GM12801 (cell line): ENCODE measurements around the gene ATXN2.

ENCODE experiments used
- CTCF ChIP-seq: IDR thresholded peaks from one replicate; pipeline ENCODE4 v1.5.1; 2011; ENCODE audit warnings: control low read depth; ENCODE audit not compliant: insufficient read length; ENCODE audit errors: extremely low read depth

ATXN2 gene

DNA sequence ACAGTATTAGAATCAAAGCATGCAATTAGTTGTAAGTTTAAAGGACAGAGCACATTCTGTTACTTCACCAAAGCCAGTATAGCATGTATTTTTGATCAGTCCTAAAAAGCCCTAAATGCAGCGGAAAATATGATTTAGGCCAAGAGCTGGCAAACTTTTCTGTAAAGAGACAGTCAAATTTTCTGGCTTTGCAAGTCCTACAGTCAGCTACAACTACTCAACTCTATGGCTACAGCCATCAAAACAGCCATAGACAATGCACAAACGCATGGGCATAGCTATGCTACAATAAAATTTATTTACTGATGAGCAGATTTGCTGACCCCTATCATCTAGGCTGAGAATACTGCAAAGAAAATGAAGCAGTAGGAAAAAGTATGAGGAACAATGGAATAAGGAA, 52.9 kb downstream of the ATXN2 start:
- no peak for TF ChIP-seq CTCF

DNA sequence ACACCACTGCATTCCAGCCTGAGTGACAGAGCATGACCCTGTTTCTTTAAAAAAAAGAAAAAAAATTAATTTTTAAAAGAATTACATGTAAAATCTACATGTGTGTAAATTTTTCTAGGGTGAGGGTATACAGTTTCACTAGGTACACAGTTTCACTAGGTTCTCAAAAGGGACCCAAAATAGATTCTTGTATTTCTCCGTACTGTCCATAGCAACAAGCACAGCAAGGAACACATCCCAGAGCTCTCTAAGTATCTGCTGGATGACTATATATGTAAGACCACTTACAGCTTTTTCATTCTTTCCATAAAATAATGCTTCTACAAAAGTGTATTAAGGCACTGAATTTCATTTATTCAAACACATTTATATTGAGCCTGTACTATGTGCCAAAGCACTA, 55.1 kb downstream of the ATXN2 start:
- TF ChIP-seq CTCF = no peak

- no peak for TF ChIP-seq CTCF
Observed at GRCh38 chr12:111532751-111533150, 66.4 kb downstream of the ATXN2 start.

DNA sequence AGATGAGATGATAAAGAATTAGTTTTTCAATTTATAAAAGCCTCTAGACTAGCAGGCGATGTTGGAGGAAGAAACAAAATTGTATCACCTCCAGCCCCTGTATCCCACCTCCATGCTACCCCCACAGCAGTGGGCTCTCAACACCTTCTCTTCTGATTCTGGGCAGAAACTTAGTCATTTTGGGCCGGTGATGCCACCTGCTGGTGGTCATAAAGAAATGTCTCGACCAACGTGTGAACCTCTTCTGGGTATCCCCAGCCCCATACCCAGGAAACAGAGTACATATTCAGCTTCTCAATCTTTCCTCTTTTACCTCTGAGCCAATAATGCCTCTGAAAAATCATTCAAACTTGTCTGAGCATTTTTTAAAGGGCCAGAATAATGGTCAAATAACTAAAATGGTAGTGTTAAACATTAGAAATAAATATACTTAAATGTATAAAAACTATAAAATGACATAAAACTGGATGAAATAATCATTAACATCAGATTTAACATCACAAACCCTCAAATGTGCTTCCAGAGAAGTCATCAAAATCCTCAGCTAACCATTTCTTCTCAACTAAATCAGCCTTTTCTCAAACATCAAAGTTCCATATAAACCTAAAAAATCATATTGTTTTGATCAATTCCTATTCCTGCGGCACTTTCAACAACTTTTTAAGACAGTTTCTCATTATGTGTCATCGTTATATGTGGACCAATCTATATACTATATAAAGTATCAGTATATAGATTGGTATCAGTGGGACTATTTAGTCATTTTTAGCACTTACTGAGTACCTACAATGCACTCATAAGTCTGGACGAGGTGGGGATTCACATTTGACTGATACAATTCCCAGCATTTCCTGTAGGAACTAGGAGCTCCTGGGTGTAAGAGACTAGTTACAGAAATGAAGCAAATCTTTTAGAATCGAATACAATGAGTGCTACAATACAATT, 69.4 kb downstream of the ATXN2 start:
- TF ChIP-seq CTCF = no peak

GRCh38 chr12:111523587-111524167, 75.4 kb downstream of the ATXN2 start:
- no peak for TF ChIP-seq CTCF

- no peak for TF ChIP-seq CTCF
Observed at GRCh38 chr12:111521801-111522200, 77.3 kb downstream of the ATXN2 start.

DNA sequence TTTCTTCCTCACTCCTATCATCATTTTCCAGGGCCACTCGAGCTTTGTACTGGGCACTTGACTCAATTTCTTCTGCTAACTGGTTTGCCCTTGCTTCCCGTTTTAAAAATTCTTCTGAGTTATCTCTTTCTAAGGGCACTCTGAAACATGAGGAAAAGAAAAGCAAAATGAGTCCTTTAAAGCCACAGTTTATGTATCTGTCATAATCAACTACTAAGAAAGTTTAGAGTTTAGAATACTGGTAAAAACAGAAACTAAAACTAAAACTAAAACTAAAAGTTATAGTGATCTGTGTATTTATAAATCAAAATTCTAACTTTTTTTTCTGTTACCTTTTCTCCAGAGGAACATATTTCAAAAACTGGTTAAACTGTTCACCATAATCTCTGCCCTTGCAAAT, 79.2 kb downstream of the ATXN2 start:
- no peak for TF ChIP-seq CTCF
